Measurements from ENCODE around the gene BIN1.
A peak's percentile ranks its signal among the peaks of the same experiment; 100 is the strongest.

Gene BIN1

DNA sequence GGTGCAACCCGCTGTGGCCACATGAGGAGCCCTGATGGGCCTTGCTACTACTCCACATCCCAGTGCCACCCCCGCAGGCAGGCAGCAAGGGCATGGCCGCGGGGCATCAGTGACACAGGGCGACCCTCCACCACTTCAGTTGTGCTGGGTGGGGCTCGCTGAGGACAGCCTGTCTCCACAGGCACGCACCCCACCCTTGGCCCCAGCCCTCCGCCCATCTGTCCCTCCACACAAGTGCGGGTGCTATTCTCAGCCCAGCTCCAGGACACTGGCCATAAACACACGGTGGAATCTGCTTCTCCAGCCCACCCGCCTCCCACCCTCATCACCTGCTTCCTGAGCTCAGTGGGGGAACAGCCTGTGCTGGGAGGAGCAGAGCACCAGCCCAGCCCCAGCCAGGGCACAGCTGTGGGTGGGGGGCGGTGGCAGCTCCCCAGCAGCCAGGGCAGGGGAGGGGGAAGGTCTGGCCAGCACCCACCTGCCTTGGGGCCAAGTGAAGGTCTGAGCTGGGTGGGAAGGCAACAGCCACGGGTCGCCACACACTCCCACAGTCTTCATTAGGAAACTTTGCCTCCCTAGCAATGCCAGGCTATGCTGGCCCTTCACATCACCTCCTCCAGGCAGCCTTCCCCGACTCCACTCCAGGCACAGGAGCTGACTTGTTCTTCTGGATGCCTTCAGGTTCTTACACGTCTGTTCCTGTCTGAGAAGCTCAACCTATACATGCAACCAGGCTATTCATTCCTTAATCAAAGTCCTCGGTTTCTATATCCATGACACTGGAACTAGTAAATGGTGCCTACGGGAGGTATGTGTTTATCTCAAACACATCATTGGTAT lies 16.5 kb downstream of the BIN1 start:
- no peak for DNase-seq

DNA sequence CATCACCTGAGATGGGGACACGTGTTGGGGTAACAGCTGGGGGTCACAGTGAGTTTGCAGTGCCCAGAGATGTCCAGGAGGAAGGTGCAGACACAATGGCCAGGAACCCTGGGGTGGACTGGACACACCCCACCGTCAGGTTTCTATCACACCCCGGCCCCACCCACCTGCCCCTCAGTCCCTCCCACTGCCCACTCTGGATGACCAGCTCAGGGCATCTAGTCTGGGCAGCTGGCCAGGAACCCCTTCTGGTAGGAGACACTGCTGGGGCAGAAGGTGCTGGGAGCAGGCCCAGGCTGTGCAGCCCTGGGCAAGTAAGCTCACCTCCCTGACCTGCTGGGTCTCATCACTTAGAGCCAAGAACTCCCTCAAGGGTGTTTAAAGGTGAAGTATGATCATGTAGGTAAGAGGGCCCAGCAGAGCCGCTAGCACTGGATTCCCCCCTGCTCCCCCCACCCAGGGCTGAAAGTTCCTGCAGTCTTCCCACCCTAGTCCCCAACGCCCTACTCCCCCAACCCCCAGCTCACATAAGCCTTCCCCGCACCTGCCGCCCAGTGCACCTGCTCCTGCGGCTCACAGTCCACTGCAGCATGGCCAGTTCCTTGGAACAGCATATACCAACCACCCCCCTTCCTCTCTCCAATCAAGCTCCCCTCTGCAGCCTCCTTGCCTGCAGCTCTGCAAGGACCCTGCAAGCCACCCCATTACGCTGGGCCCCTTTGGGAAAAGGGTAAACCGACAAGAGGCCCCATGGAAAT lies 17.3 kb downstream of the BIN1 start:
- no peak for DNase-seq

DNA sequence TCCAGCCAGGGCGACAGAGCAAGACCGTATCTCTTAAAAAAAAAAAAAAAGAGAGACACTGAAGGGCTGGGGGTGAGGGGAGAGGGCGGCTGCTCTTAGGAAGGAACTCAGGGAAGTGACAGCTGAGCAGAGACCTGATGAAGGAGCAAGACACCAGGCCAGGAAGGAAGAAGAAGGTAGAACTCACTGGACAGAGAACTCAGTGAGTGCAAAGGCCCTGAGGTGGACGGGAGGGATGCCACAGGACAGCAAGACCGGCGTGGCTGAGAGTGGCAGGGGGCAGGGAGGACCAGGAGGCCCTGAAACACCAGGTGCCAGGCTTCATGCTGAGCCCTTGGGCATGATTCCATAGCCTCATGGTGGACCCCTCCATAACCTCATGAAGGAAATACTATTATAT lies 18.2 kb downstream of the BIN1 start:
- DNase-seq, result no peak

DNA sequence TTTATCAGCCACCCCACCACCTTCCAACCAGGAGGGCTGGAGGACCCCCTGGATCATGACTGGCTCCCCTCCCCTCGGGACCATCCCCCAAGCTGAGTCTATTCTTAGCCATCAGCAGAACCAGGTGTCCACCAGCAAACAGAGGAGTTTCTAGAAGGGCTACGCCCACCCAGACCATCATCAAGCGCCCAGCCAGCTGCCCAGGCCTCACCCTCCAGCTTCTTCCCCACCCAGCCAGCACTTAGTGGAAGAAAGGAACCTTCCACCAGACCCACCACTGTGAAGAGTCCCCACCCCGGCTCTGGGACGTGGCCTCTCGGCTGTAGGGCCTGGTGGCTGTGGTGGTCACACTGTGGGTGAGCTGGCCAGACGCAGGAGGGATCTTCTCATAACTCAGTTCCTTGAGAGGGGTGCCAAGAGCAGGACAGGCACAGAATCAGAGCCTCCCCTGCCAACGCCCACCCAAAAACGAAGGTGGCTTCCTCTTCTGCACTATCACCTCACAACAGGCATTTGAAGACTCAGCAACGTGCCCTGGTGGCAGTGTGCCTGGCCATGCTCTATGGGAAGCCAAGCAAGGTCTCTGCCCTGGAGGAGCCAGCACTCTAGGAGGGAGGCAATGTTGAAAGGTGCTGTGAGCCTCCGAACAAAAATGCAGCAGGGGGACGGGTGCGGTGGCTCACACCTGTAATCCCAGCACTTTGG lies 19.0 kb downstream of the BIN1 start:
- no peak for DNase-seq

DNA sequence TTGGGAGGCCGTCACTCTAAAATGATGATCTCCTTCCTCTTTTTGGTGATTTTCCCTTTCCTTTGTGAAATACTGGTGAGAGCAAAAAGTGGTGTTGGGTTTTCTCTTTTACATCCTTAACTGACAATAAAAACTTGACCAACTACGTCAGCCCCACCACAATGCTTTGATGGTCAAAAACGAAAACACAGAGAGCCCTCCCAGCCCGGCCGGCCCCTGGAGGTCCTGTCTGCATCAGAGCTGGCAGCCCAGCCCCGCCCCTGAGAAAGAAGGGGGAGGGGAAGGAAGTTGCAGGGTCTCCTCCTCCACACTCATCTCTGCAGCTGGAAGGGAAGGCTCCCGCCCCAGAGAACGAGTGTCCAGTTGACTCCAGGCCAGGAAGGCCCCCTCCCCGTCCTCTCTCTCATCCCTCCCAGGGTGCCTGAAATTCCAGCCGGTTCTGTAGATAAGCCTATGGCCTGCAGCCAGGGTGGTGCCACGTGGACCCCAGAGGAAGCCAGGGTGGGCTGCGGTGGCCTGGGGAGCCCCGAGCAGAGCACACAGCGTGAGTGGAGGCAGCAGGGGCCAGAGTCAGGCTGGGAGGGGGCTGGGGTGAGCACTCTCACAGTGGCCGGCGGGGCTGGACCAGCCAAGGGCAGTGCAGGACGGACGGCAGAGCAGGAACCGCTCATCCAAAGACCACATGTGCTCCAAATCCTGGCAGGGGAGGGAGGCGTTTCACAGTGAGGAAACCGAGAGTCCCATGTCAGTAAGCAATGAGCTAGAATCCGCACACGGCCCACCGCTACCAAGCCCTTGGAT lies 19.8 kb downstream of the BIN1 start:
- DNase-seq, result no peak

DNA sequence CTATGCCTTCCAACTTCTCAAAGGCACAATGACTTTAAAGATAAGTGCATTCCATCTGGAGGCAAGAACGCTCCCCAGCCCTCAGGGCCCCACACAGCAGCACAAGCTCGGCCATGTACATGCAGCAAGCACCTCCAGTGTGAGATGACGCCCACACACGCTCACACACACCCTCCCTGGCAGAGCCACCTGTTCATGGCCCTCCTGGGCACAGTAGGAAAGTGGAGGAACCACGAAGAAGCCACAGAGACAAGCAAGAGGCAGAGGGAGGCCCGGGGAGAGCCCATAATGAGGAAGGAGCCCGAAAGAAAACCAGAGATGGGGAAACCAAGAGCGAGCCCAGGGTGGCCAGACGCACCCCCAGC lies 21.7 kb downstream of the BIN1 start:
- no peak for DNase-seq

DNA sequence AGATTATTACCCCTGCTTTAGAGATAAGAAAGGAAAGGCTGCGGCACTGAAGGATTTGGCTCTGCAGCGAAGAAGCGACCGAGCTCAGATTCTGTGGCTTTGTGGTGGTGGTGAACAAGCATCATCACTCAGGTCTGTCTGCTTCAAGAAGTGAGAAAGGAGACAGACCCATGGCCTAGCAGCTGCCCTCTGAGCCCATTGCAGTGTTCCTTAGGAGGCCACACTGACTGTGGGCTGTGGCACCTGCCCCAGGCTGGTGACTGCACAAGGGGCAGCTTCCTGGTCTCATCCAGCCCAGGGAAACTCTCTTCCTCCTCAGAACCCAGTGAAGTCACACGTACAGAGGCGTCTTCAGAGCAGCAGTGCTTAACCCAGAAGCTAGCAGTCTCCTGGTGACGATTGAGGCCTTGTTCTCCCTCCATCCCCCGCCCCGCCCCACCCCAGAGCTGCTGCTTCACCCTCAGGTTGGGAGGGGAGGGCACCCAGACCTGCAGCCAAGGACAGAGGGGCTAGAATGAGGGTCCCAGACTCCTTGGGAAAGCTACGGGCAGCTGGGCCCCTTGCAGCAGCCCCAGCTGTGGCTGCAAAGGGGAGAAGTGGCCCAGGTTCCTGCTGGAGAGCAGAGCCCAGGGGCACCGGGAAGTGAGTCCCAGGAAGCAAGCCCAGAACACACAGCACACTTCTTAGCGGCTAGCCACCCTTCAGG lies 22.2 kb downstream of the BIN1 start:
- no peak for DNase-seq

DNA sequence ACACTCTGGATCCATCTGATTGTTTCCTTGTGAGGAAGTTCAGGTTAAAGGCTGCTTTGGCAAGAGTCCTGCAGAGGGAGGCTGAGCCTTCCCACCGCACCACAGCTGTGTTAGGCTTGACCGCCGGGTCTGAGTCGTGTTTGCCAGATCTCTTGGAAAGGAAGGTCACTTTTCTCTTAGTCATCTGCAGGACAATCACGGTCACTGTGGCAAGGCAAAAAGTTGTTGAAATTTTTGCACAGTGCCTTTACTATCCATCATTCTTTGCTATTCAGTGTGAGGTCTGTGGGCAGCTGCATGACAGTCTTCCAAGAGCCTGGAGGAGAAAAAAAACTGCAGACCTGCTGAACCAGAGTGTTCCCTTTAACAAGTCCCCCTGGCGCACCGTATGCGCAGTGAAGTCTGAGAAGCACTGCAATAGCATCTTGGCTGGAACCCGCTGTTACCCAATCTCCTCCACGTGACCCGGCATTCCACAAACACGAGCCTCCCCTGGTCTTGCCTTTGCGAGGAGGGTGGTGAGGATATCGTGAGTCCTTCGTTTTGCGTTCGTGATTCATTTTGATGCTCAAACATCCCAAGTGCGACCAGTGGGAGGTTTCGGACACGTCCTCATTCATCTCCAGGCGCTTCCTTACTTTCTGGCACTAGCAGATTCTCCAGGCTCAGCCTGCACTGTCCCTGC lies 23.0 kb downstream of the BIN1 start:
- no peak for DNase-seq

DNA sequence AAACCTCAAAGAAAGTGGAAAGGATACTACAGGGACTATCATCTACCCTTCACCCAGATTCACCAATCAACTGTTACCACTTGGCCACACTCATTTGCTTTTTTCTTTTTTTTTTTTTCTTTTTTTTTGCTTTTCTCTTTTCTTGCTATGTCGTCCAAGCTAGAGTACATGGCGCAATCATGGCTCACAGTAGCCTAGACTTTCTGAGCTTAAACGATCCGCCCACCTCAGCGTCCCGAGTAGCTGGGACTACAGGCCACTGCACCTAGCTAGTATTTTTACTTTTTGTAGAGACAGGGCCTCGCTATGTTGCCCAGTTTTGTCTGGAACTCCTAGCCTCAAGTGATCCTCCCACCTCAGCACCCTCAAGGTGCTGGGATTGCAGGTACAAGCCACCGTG lies 24.0 kb downstream of the BIN1 start:
- DNase-seq, result no peak

DNA sequence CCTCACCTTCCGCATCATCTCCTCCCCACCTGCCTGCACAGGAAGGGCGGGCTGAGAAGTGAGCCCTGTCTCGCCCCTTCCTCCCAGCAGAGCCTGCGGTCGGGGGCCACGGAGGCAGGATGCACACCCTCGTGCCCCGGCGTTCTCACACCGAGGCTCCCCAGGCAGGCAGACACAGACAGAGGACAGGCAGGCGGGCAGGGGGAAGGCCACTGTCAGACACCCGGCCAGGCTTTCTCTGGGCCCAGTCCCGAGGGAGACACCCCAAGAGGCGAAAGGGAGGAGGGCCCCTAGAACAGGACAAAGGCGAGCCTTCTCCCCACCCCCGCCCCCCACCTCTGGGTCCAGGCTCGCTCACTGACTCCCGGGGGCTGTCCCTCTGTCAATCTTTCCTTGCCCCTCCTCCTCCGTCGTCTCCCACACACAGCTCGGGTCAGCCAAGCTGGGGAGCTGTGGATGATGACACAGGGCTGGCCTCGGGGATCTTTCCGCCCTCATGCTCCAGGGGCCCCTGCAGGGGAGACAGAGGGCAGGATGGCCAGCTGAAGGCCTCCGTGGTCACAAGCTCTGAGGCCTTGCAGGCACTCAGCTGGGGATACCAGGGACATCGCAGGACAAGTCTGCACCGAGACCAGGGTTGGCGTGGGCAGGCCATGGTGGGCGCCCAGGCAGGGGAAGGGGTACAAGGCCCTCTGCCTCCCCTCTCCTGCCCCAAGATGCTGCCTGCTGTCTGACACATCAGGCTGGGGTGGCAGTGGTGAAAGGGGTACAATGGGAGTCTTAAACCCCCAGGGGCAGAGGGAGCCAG lies 24.9 kb downstream of the BIN1 start:
- DNase-seq, result peak; percentile 52

DNA sequence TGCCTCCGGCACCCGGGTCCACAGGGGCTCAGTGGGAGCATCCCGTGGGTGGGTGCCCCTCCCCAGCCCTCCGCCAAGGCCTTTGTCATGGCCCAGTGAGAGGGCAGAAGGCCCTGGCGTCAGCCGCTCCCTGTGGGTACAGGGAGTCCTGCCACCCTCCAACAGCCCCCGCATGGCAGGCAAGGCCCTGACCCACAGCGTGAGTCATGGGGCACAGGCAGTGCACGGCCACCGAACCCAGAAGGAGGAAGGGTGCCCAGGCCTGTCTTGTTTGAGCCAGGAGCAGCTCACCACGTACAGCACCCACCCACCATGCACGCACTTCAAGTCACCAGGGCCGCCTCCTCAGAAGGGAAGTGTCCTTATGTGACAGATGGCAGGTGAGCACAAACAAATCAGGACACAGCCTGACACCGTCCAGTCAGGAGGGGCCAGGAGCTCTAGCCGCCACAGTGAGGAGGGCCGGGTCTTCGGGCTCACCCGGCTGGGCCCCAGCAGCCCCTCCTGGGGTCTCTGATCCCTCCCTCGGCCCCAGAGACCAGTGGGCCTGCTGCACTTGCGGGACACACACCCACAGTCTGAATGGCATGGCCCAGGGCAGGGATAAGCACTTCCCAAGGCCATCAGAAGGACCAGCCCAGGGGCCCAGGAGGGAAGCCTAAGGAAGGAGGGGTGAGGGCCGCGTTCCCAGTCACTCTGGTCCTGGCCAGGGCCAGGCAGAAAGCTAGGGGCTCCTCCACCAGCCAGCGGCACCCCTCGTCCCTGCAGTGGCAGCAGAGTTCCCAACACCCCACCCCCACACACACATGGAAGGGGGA lies 25.8 kb downstream of the BIN1 start:
- no peak for DNase-seq

DNA sequence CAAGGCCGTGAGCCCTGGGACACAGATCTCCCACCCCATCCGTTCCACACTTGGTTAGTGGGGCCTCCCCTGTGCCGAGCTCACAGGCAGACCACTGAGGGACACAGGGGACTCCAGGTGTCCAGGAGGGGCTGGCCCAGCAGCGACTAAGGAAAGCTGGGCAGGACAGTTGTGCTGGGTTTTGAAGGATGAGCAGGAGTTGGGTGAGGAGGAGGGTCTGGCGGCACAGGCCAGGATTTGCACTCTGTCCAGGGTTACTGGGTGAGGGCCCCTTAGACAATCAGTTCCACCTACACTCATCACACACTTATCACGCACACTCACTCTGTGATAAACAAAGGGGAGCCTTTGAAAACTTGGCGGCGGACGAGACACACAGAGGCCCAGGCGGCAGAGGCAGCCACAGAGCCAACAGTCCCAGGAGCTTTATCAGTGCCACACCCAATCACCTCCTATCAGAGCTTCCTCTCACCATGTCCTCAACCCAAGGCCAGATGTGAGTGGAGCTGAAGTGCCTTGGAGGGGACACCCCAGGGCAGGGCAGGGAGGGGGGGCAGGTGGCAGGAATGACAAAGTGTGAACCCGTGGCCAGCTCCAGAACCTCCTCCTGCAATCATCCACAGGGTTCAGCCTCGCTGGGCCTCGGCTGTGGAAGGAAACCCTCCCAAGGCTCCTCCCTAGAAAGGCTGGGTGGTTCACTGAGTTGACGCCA lies 26.6 kb downstream of the BIN1 start:
- DNase-seq, result no peak

DNA sequence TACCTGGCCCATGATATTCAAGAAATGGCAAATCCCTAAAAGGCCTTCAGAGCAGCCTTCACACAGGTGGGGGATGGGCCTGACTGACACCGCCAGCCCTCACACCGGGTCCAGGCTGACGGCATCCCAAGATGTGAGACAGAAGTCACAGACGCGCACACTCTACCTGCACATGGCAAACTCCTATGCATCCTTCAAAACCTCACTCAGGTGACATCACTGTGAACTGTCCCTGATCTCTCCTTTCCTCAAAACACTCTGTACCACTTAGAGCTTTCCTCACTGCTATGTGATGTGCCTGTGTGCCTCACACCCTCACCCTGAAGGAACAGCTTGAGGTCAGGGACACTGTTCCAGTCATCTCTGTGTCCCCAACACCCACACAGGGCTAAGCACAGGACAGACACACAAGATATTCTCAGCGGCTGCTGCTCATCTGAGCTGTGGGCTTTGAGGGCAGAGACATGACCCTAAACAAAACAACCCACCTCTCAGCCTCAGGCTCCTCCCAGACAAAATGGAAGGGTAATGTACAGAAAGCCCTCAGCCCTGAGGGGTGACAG lies 27.5 kb downstream of the BIN1 start:
- no peak for DNase-seq

DNA sequence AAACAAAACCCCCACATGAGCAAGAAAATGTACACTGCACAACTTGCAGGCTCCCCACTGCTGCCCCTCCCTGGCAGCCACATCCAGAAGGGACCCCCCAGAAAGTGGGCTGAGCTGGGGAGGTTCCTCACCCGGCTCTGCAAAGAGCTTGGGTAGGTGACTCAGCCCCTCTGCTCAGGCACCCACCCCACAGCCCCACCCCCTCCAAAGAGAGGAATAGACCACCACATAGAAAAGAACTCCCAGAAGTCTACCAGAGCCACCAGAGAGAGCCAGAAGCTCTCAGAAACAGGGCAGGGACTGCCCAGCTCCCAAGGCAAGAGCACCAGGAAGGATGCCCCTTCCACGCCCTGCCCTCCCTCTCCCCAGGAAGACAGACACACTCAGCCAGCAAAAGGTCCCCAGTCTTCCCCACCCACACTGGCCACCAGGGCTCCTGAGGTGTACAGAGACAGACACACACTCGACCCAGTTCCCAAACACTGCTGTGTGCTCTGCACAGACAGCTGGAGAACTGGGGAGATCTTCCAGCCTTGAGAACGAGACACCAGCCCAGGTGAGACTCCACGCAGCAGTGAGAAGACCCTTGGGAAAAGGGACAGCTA lies 28.2 kb downstream of the BIN1 start:
- no peak for DNase-seq

DNA sequence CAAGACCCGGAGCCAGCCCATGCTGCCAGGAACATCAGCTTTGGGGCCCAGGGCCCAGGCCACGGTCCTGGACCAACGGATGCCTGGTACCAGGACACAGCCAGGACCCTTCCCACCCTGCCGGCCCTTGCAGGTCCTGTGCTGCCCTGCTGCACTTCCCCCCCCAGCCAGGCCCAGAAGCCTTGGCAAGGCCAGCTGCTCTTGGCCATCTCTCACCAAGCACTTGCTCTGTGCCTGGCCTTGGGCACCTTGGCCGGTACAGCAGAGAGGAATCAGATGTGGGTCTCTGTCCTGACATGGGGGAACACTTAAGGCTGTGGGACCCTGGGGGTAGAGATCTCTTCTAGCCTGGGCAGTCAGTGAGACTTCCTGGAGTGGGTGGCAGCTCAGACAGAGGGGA lies 28.9 kb downstream of the BIN1 start:
- DNase-seq, result no peak

DNA sequence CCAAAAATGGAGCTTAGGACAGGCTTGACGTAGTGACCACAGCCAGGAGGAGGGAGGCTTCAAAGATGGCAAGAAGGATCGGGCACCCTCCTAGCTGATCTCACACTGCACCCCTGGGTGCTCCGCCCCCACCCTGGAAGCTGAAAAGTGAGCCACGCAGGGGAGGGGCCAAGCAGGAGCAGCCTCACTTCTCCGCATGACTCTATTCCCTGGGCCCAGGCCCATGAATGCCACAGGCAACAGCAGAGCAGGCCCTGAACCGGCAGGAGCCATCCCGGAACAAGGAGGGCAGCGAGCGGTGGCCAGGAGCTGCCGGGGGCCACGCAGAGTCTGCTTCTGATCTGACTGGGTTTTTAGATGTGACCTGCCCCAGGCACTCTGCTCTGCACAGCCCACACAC lies 30.0 kb downstream of the BIN1 start:
- no peak for DNase-seq

DNA sequence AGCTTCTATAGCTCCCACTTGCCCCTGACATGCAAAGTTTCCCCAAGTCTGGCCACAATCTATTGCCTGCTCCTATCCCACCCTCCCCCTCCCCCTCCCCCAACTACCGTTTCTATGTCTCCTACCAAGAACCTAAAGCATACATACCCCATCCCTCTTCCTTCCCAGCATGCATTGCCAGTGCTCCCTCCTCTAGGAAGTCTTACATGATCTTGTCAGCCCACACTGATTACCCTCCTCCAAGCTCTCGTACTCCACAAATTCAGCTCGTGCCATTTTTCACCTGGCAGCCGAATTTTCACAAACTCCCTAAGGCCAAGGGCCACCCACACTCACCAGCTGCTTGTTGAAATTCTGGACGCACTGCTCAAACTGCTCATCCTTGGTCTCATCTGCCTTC lies 30.7 kb downstream of the BIN1 start:
- no peak for DNase-seq

DNA sequence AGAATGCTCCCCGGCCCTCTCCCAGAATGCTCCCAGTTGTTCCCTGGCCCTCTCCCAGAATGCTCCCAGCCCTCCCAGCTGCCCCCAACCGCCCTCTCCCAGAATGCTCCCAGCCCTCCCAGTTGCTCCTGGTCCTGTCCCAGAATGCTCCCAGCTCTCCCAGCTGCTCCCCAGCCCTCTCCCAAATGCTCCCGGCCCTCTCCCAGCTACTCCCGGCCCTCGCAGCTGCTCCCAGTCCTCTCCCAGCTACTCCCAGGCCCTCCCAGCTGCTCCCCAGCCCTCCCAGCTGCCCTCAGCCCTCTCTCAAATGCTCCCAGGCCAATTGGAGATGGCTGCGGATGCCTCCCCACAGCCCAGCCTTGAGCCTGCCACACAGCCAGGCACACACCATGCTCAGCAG lies 31.1 kb downstream of the BIN1 start:
- DNase-seq, result no peak

All from effector CD8-positive, alpha-beta T cell (primary cell).